Omental fat pad (tissue), 4 donors: ENCODE data around the gene IGSF21. TPM values are rescaled to one million over a fixed set of nuclear protein-coding genes. Genes with fewer than 3 reads are reported as not detected.
"Not testable (repeated sequence)": the region's sequence is repeated elsewhere in the genome, so short reads cannot be mapped to it uniquely, and the experiment has no call there.

Experiments used
- ATAC-seq: fragments of 150-250 bp; one replicate; pipeline ENCODE4 v1.9.1; 2016; ENCODE audit warnings: mild to moderate bottlenecking, moderate library complexity; ENCODE audit not compliant: low FRiP score
- DNase-seq: peaks from one replicate; pipeline ENCODE4 v3.0.0-alpha.2; 2019; ENCODE audit warnings: low spot score
- CTCF ChIP-seq, 3 donors: fragments of 450-650 bp; IDR thresholded peaks; one replicate each; pipeline ENCODE4 v1.5.1; 2016 to 2017; ENCODE audit warnings: antibody characterized with exemption in 3 of 3, mild to moderate bottlenecking in 3 of 3, moderate library complexity in 2 of 3
- total RNA-seq, 4 donors: library from RNA; depleted of rRNA; stranded (reverse); fragments of >200 nt; gene quantifications; one replicate each; pipeline ENCODE4 v1.1.0, GENCODE V29; 2016

The IGSF21 gene
- total RNA-seq, 4 donors from 2014 or later: 0.56 to 7.8 (median 7.4) TPM; not detected in 1

GRCh38 chr1:18160290-18160942, 52.8 kb downstream of the IGSF21 start:
- ATAC-seq (peak; percentile 27), DNase-seq (no peak)
- no peak for TF ChIP-seq CTCF (IDR thresholded peaks at IDR 0.05)

- no peak for ATAC-seq
- no peak for DNase-seq
- TF ChIP-seq CTCF (IDR thresholded peaks at IDR 0.05): no peak
Measured at GRCh38 chr1:18161690-18162089, 54.1 kb downstream of the IGSF21 start.

DNA sequence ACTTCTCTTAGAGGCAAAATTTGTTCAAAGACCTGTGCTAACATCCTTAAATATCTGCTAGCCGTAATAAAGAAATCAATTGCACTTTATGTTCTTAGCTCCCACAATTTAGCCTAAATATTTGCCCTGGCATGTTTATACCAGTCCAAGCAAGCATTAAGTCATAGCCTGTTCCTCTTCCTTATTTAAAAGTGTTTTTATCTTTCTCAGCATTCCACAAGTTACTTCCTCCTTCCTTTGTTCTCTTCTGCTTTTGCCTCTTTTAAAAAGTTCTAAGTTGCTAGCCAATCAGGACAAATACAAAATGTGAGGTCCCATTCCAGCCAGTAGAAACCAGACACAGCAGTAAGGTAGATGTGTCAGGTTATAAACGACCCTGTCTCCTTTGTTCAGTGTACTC, 58.0 kb downstream of the IGSF21 start:
- not testable (repeated sequence) for DNase-seq, ATAC-seq

GRCh38 chr1:18166341-18166740, 58.7 kb downstream of the IGSF21 start:
- ATAC-seq (no peak), DNase-seq (no peak)
- TF ChIP-seq CTCF (IDR thresholded peaks at IDR 0.05): no peak

- no peak for TF ChIP-seq CTCF (IDR thresholded peaks at IDR 0.05)
- ATAC-seq: no peak
- DNase-seq: no peak
Measured at GRCh38 chr1:18166929-18167328, 59.3 kb downstream of the IGSF21 start.

- DNase-seq: no peak
- ATAC-seq: no peak
- no peak for TF ChIP-seq CTCF (IDR thresholded peaks at IDR 0.05)
Measured at GRCh38 chr1:18170444-18170843, 62.8 kb downstream of the IGSF21 start.

GRCh38 chr1:18174037-18174436, 66.4 kb downstream of the IGSF21 start:
- DNase-seq (no peak), ATAC-seq (no peak)
- TF ChIP-seq CTCF (IDR thresholded peaks at IDR 0.05): no peak
